Loucy (cell line): ENCODE measurements around the gene FAM222A.

Experiments
- H2AFZ ChIP-seq: fragments of 200-600 bp; sonication (generic); 2 replicates; pipeline ENCODE4 v1.6.0; 2016; ENCODE audit warnings: antibody characterized with exemption, mild to moderate bottlenecking, low read length, moderate library complexity
- H3F3A ChIP-seq: fragments of 200-600 bp; 2 replicates; pipeline ENCODE4 v1.6.0; 2016; ENCODE audit warnings: antibody characterized with exemption, low read depth, mild to moderate bottlenecking
- H3K27me3 ChIP-seq: fragments of 200-600 bp; sonication (generic); 2 replicates; pipeline ENCODE4 v1.6.1; 2014; ENCODE audit warnings: low read length, mild to moderate bottlenecking; ENCODE audit not compliant: insufficient read depth, poor library complexity, severe bottlenecking
- H3K36me3 ChIP-seq: fragments of 200-600 bp; sonication (generic); 2 replicates; pipeline ENCODE4 v1.6.1; 2016; ENCODE audit warnings: low read length; ENCODE audit not compliant: insufficient read depth
- H3K4me1 ChIP-seq: fragments of 200-600 bp; sonication (generic); 2 replicates; pipeline ENCODE4 v1.5.1; 2014; ENCODE audit warnings: low read length, mild to moderate bottlenecking; ENCODE audit not compliant: insufficient read depth, poor library complexity, severe bottlenecking
- H3K4me2 ChIP-seq: fragments of 200-600 bp; sonication (generic); 2 replicates; pipeline ENCODE4 v1.6.0; 2014; ENCODE audit warnings: antibody characterized with exemption, low read length, low read depth, mild to moderate bottlenecking; ENCODE audit not compliant: poor library complexity, severe bottlenecking
- H3K4me3 ChIP-seq: fragments of 200-600 bp; sonication (generic); 2 replicates; pipeline ENCODE4 v1.5.1; 2014; ENCODE audit warnings: low read length, mild to moderate bottlenecking, mixed read lengths; ENCODE audit not compliant: poor library complexity, severe bottlenecking
- H3K79me2 ChIP-seq: fragments of 200-600 bp; sonication (generic); 2 replicates; pipeline ENCODE4 v1.6.1; 2014; ENCODE audit warnings: low read length; ENCODE audit not compliant: insufficient read depth
- H3K9ac ChIP-seq: fragments of 200-600 bp; sonication (generic); 2 replicates; pipeline ENCODE4 v1.6.0; 2014; ENCODE audit warnings: mild to moderate bottlenecking, low read depth, low read length, moderate library complexity; ENCODE audit not compliant: poor library complexity, severe bottlenecking
- H3K9me2 ChIP-seq: fragments of 200-600 bp; sonication (generic); replicated peaks from 2 replicates; pipeline ENCODE4 v1.6.1; 2016; ENCODE audit warnings: low read depth, low read length, mixed read lengths
- H3K9me3 ChIP-seq: fragments of 200-600 bp; sonication (generic); 2 replicates; pipeline ENCODE4 v1.6.1; 2014; ENCODE audit warnings: mild to moderate bottlenecking, antibody characterized with exemption, low read length, low read depth; ENCODE audit not compliant: insufficient read depth
- H4K20me1 ChIP-seq: fragments of 200-600 bp; sonication (generic); 2 replicates; pipeline ENCODE4 v1.6.0; 2014; ENCODE audit warnings: antibody characterized with exemption, low read length, mild to moderate bottlenecking; ENCODE audit not compliant: insufficient read depth, poor library complexity, severe bottlenecking
- EZH2phosphoT487 ChIP-seq: fragments of 200-600 bp; IDR thresholded peaks from 2 replicates; pipeline ENCODE4 v1.6.1; 2018; ENCODE audit warnings: antibody characterized with exemption, mild to moderate bottlenecking, moderate library complexity, borderline replicate concordance
- TF ChIP-seq, protein P1 (sequence below): fragments of 200-600 bp; sonication (generic); conservative IDR thresholded peaks from 2 replicates; pipeline ENCODE4 v1.5.1; 2014; ENCODE audit warnings: mild to moderate bottlenecking, antibody characterized with exemption, low read length

Gene FAM222A

GRCh38 chr12:109724321-109724892 lies 10.8 kb downstream of the FAM222A start:
- Histone ChIP-seq H3K27me3 (no peaks in the 10 kb centered on the region), H3K9me2 (no peaks in the 10 kb centered on the region), H3K4me3 (no peak overlapping the region), H4K20me1 (no peaks in the 10 kb centered on the region), H3K79me2 (no peaks in the 10 kb centered on the region), H3K4me1 (no peaks in the 10 kb centered on the region), H3K36me3 (no peaks in the 10 kb centered on the region), H3K4me2 (no peak overlapping the region), H3K9me3 (no peaks in the 10 kb centered on the region), H3F3A (no peaks in the 10 kb centered on the region), H3K9ac (no peak overlapping the region), H2AFZ (no peak overlapping the region)
- TF ChIP-seq, protein P1, sequence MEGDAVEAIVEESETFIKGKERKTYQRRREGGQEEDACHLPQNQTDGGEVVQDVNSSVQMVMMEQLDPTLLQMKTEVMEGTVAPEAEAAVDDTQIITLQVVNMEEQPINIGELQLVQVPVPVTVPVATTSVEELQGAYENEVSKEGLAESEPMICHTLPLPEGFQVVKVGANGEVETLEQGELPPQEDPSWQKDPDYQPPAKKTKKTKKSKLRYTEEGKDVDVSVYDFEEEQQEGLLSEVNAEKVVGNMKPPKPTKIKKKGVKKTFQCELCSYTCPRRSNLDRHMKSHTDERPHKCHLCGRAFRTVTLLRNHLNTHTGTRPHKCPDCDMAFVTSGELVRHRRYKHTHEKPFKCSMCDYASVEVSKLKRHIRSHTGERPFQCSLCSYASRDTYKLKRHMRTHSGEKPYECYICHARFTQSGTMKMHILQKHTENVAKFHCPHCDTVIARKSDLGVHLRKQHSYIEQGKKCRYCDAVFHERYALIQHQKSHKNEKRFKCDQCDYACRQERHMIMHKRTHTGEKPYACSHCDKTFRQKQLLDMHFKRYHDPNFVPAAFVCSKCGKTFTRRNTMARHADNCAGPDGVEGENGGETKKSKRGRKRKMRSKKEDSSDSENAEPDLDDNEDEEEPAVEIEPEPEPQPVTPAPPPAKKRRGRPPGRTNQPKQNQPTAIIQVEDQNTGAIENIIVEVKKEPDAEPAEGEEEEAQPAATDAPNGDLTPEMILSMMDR: no peak
- no peak for TF ChIP-seq EZH2phosphoT487

GRCh38 chr12:109725321-109726105 lies 11.9 kb downstream of the FAM222A start:
- Histone ChIP-seq H2AFZ (no peak overlapping the region), H3K4me3 (no peak overlapping the region), H3K4me1 (no peaks in the 10 kb centered on the region), H3K9me2 (no peaks in the 10 kb centered on the region), H3K4me2 (no peak overlapping the region), H3K36me3 (no peaks in the 10 kb centered on the region), H3K79me2 (no peaks in the 10 kb centered on the region), H4K20me1 (no peaks in the 10 kb centered on the region), H3K9ac (no peak overlapping the region), H3K9me3 (no peaks in the 10 kb centered on the region), H3K27me3 (no peaks in the 10 kb centered on the region), H3F3A (no peaks in the 10 kb centered on the region)
- TF ChIP-seq, protein P1: no peak
- no peak for TF ChIP-seq EZH2phosphoT487

- Histone ChIP-seq H3K4me2 (no peak overlapping the region), H3K9me2 (no peaks in the 10 kb centered on the region), H3F3A (no peaks in the 10 kb centered on the region), H2AFZ (no peak overlapping the region), H3K9ac (no peak overlapping the region), H3K27me3 (no peaks in the 10 kb centered on the region), H3K9me3 (no peaks in the 10 kb centered on the region), H3K36me3 (no peaks in the 10 kb centered on the region), H3K4me3 (no peak overlapping the region), H4K20me1 (no peaks in the 10 kb centered on the region), H3K79me2 (no peaks in the 10 kb centered on the region), H3K4me1 (no peaks in the 10 kb centered on the region)
- no peak for TF ChIP-seq EZH2phosphoT487
- TF ChIP-seq, protein P1: no peak
Measured at GRCh38 chr12:109726106-109726497, 12.5 kb downstream of the FAM222A start.
